ENCODE results near the gene IRX4.

GRCh38 chr5:1881731-1882336 lies 891 bp downstream of the IRX4 start:
- TF ChIP-seq POLR2A (IDR thresholded peaks at IDR 0.05), result no peak
- TF ChIP-seq CTCF (IDR thresholded peaks at IDR 0.05), result no peak
